Stimulated activated CD4-positive, alpha-beta T cell treated with anti-CD3 and anti-CD28 coated beads, Interleukin-1b, Interleukin-23, amount 100 ng/mL, for 1 hour (primary cell): ENCODE data around the gene TACO1.

Source experiments
- DNase-seq, 2 donors: peaks; one replicate each; pipeline ENCODE4 v3.0.0-alpha.2; 2020; ENCODE audit warnings: low read depth in 2 of 2

TACO1 gene

GRCh38 chr17:63640038-63640437 is 39.3 kb downstream of the TACO1 start:
- no peak for DNase-seq

GRCh38 chr17:63641692-63642448 is 41.2 kb downstream of the TACO1 start:
- no peak for DNase-seq

- DNase-seq = no peak
Observed at GRCh38 chr17:63644846-63645245, 44.2 kb downstream of the TACO1 start.

- no peak for DNase-seq
Observed at GRCh38 chr17:63645775-63646487, 45.2 kb downstream of the TACO1 start.

- DNase-seq = no peak
Observed at GRCh38 chr17:63646488-63646806, 45.8 kb downstream of the TACO1 start.

GRCh38 chr17:63647065-63647725 is 46.5 kb downstream of the TACO1 start:
- no peak for DNase-seq

GRCh38 chr17:63647936-63648335 is 47.2 kb downstream of the TACO1 start:
- DNase-seq = no peak

GRCh38 chr17:63649813-63650212 is 49.1 kb downstream of the TACO1 start:
- DNase-seq = no peak

- no peak for DNase-seq
Observed at GRCh38 chr17:63652106-63652505, 51.4 kb downstream of the TACO1 start.

GRCh38 chr17:63653050-63653449 is 52.4 kb downstream of the TACO1 start:
- no peak for DNase-seq

GRCh38 chr17:63657786-63658185 is 57.1 kb downstream of the TACO1 start:
- no peak for DNase-seq
